B cell (primary cell): ENCODE measurements around the gene PLXNB2. TPM values are rescaled to one million over a fixed set of nuclear protein-coding genes. Genes with fewer than 3 reads are reported as not detected.
A peak's percentile ranks its signal among the peaks of the same experiment; 100 is the strongest.

ENCODE experiments used
- ATAC-seq: fragments of 200-7000 bp; cut with Tn5 transposase; one replicate; pipeline ENCODE4 v1.10.0; 2021; ENCODE audit warnings: low read depth, mild to moderate bottlenecking, moderate number of reproducible peaks, moderate library complexity
- CTCF ChIA-PET: fragments of 350-600 bp; sonication (Branson Sonifier 250); formaldehyde crosslinking; loops from one replicate; lab custom pipeline; 2021; ENCODE audit warnings: antibody characterized with exemption, inconsistent platforms; lab: Charles Lee
- POLR2A ChIA-PET: fragments of 350-600 bp; sonication (Branson Sonifier 250); formaldehyde crosslinking; loops from one replicate; lab custom pipeline; 2021; ENCODE audit warnings: antibody characterized with exemption; lab: Charles Lee
- DNase-seq: peaks from one replicate; pipeline ENCODE4 v3.0.0; 2013
- H2AFZ ChIP-seq: 2 replicates; pipeline ENCODE4 v1.6.1; 2012; ENCODE audit warnings: mild to moderate bottlenecking, low read depth, low read length; ENCODE audit not compliant: insufficient read depth, poor library complexity, severe bottlenecking
- H3K27ac ChIP-seq, 2 donors: 1 replicate in 1 of 2; 2 replicates in 1 of 2; pipeline ENCODE4 v1.5.1; 2012 to 2013; ENCODE audit warnings: low read length in 2 of 2, mild to moderate bottlenecking in 2 of 2, moderate library complexity in 1 of 2
- H3K27me3 ChIP-seq, 4 experiments: fragments of 200-600 bp in 1 of 4; sonication (generic) in 1 of 4; replicated peaks in 1 of 4; 1 replicate in 2 of 4; 2 replicates in 2 of 4; pipeline versions ENCODE4 v1.6.1 to v1.7.0; 2013 to 2016; ENCODE audit warnings: low read length in 3 of 4, mild to moderate bottlenecking in 2 of 4, mixed read lengths in 1 of 4, moderate library complexity in 1 of 4; ENCODE audit not compliant: insufficient read depth in 4 of 4, control insufficient read depth in 3 of 4; ENCODE audit errors: control extremely low read depth in 1 of 4
- H3K36me3 ChIP-seq, 2 experiments: replicated peaks in 1 of 2; 1 replicate in 1 of 2; 2 replicates in 1 of 2; pipeline versions ENCODE4 v1.6.1 to v1.7.1; 2013; ENCODE audit warnings: low read length in 1 of 2; ENCODE audit not compliant: insufficient read depth in 2 of 2, control insufficient read depth in 1 of 2; ENCODE audit errors: control extremely low read depth in 1 of 2, extremely low read depth in 1 of 2
- H3K4me1 ChIP-seq, 2 donors: fragments of 200-600 bp in 1 of 2; sonication (generic) in 1 of 2; 1 replicate in 1 of 2; 2 replicates in 1 of 2; pipeline versions ENCODE4 v1.5.1 to v1.6.1; 2013 to 2017; ENCODE audit warnings: low read length in 2 of 2; ENCODE audit not compliant: control insufficient read depth in 2 of 2, insufficient read depth in 2 of 2
- H3K4me2 ChIP-seq: replicated peaks from 2 replicates; pipeline ENCODE3; 2012; ENCODE audit warnings: mild to moderate bottlenecking, low read depth, low read length; ENCODE audit not compliant: poor library complexity, severe bottlenecking
- H3K4me3 ChIP-seq, 5 experiments: fragments of 200-600 bp in 1 of 5; sonication (generic) in 1 of 5; 1 replicate in 3 of 5; 2 replicates in 2 of 5; pipeline versions ENCODE4 v1.5.1 to v1.7.0; 2011 to 2016; ENCODE audit warnings: low read length in 4 of 5, mild to moderate bottlenecking in 4 of 5, low read depth in 2 of 5, control low read depth in 1 of 5, moderate library complexity in 1 of 5; ENCODE audit not compliant: insufficient read depth in 1 of 5; ENCODE audit errors: control extremely low read depth in 1 of 5, extremely low read depth in 1 of 5
- H3K79me2 ChIP-seq: fragments of 200-600 bp; sonication (generic); one replicate; pipeline ENCODE4 v1.6.0; 2016; ENCODE audit warnings: low read length; ENCODE audit not compliant: control insufficient read depth, insufficient read depth
- H3K9ac ChIP-seq: fragments of 200-600 bp; sonication (generic); 2 replicates; pipeline ENCODE4 v1.6.1; 2017; ENCODE audit warnings: mild to moderate bottlenecking, low read length, moderate library complexity
- H3K9me3 ChIP-seq, 3 donors: one replicate each; pipeline versions ENCODE4 v1.6.1 to v1.7.1; 2013; ENCODE audit warnings: low read length in 2 of 3; ENCODE audit not compliant: control insufficient read depth in 2 of 3, insufficient read depth in 1 of 3; ENCODE audit errors: control extremely low read depth in 1 of 3
- H4K20me1 ChIP-seq: 2 replicates; pipeline ENCODE4 v1.6.0; 2012; ENCODE audit warnings: mild to moderate bottlenecking, low read length; ENCODE audit not compliant: insufficient read depth, control insufficient read depth, poor library complexity, severe bottlenecking
- H3K27ac Mint-ChIP-seq: one replicate; pipeline ENCODE4 v1.8.0; 2021; ENCODE audit warnings: mixed read lengths
- H3K27me3 Mint-ChIP-seq: one replicate; pipeline ENCODE4 v1.8.0; 2021; ENCODE audit warnings: mixed read lengths
- H3K4me1 Mint-ChIP-seq: one replicate; pipeline ENCODE4 v1.8.0; 2021; ENCODE audit warnings: mixed read lengths
- H3K4me3 Mint-ChIP-seq: one replicate; pipeline ENCODE4 v1.8.0; 2021; ENCODE audit warnings: mixed read lengths
- H3K9me3 Mint-ChIP-seq: one replicate; pipeline ENCODE4 v1.8.0; 2022; ENCODE audit warnings: mixed read lengths; ENCODE audit not compliant: insufficient read depth
- EZH2 ChIP-seq: IDR thresholded peaks from 2 replicates; pipeline ENCODE4 v1.6.1; 2012; ENCODE audit warnings: borderline replicate concordance, low read depth, mild to moderate bottlenecking, moderate library complexity, low read length; ENCODE audit not compliant: insufficient read depth, poor library complexity, severe bottlenecking
- WGBS: methylation state at CpG from one replicate; pipeline ENCODE4 v1.1.5; 2013; ENCODE audit warnings: missing lambda C conversion rate; ENCODE audit not compliant: insufficient coverage; 5-methylcytosine and 5-hydroxymethylcytosine counted together
- intact Hi-C: fragments of 100-400 bp; cut with micrococcal nuclease; formaldehyde crosslinking; loops from one replicate; pipeline ENCODE4 v1.10.0; 2022
- polyA plus RNA-seq: library from polyadenylated mRNA; depleted of rRNA; stranded (reverse); fragments of >200 nt; gene quantifications from 2 replicates; pipeline ENCODE4 v1.2.3, GENCODE V29; 2012
- total RNA-seq, 2 donors: library from RNA; stranded (reverse); fragments of 120-200 nt in 1 of 2; gene quantifications; 1 replicate in 1 of 2; 2 replicates in 1 of 2; pipeline versions ENCODE4 v1.2.3 to v1.2.4, GENCODE V29; 2013 to 2022
- TF ChIP-seq, protein P1 (sequence below): fragments of 200-600 bp; IDR thresholded peaks from one replicate; pipeline ENCODE4 v1.8.0; 2022; ENCODE audit warnings: antibody characterized with exemption, mild to moderate bottlenecking

The PLXNB2 gene
- total and polyA plus RNA-seq, 2 donors (not counting 1 experiment from before 2014, with no cell fraction given) = 5.2 to 31.4 TPM

DNA sequence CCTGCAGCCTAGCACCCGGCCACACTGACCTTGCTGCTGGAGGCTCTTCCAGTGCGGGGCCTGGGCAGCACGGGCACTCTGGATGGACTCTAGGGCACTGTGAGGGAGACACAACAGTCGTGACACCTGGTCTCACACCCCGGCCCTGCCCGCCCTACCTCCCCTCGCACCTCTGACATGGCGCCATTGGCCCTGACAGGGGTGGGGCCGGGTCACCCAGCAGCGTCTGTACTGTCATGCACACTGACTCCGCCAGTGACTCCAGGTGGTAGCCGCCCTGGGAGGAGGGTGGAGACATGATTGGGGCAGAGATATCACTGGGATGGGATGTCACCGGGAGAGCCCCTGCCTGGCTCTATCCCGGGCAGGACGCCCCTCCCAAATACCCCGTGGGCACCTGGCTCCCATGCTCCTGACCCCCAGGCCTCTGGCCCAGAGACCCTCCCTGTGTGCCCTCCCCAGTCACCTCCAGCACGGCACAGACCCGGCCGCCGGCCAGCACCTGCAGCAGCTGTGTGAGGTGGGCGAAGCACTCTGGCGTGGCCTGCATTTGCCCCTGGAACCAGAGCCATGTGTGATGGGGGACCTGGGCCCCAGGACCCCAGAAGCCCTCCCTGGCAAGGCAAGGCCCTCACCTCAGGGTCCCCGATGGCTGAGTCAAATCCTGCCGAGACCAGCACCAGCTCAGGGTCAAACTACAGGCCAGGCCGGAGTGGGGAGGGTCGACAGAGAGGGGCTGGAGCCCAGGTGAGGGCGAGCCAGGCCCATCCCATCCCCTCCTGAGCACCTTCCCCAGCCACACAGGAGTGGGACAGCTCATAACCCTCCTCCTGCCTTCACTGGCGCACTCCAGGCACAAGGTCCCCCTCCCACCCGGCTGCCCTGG is 59.0 kb downstream of the PLXNB2 start:
- Mint-ChIP-seq H3K27ac (no peak overlapping the region), H3K4me1 (peaks cover 39% of the 10 kb centered on the region), H3K27me3 (no peaks in the 10 kb centered on the region), H3K4me3 (no peak overlapping the region), H3K9me3 (no peaks in the 10 kb centered on the region)
- POLR2A ChIA-PET = interaction anchor here (0.6 kb wide), 1 partner anchor 59 kb away, joined by 5 read pairs; the partner anchor contains the start of gene PLXNB2
- no peak for ATAC-seq
- Histone ChIP-seq H3K4me3 (no peak overlapping the region), H3K9ac (no peak overlapping the region), H3K4me1 (peaks cover 27 to 61% of the 10 kb centered on the region in 2 donors), H3K79me2 (peaks cover 42% of the 10 kb centered on the region), H3K36me3 (peaks cover 0 to 29% of the 10 kb centered on the region in 2 experiments), H3K4me2 (no peak overlapping the region), H4K20me1 (peaks cover 51% of the 10 kb centered on the region), H2AFZ (no peak overlapping the region), H3K9me3 (no peaks in the 10 kb centered on the region), H3K27ac (no peak overlapping the region), H3K27me3 (no peaks in the 10 kb centered on the region)
- WGBS = 96% methylated on average over 28 of the region's 29 CpGs
- TF ChIP-seq EZH2 = no peak
- TF ChIP-seq, protein P1, sequence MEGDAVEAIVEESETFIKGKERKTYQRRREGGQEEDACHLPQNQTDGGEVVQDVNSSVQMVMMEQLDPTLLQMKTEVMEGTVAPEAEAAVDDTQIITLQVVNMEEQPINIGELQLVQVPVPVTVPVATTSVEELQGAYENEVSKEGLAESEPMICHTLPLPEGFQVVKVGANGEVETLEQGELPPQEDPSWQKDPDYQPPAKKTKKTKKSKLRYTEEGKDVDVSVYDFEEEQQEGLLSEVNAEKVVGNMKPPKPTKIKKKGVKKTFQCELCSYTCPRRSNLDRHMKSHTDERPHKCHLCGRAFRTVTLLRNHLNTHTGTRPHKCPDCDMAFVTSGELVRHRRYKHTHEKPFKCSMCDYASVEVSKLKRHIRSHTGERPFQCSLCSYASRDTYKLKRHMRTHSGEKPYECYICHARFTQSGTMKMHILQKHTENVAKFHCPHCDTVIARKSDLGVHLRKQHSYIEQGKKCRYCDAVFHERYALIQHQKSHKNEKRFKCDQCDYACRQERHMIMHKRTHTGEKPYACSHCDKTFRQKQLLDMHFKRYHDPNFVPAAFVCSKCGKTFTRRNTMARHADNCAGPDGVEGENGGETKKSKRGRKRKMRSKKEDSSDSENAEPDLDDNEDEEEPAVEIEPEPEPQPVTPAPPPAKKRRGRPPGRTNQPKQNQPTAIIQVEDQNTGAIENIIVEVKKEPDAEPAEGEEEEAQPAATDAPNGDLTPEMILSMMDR = no peak
- CTCF ChIA-PET = no interaction called here
- no peak for DNase-seq
- intact Hi-C loops = no loop called here

GRCh38 chr22:50247748-50248147 is 59.7 kb downstream of the PLXNB2 start:
- DNase-seq (peak; percentile 74), ATAC-seq (no peak)
- no peaks in the 10 kb centered on the region for H3K27me3 Mint-ChIP-seq
- POLR2A ChIA-PET = interaction anchor here (0.6 kb wide), 1 partner anchor 60 kb away, joined by 5 read pairs; the partner anchor contains the start of gene PLXNB2
- intact Hi-C loops = no loop called here
- Histone ChIP-seq H3K4me1 (peaks cover 31 to 68% of the 10 kb centered on the region in 2 donors), H3K79me2 (peaks cover 49% of the 10 kb centered on the region), H3K4me3 (no peak overlapping the region), H3K27me3 (no peaks in the 10 kb centered on the region), H4K20me1 (peaks cover 58% of the 10 kb centered on the region), H3K9me3 (no peaks in the 10 kb centered on the region), H3K36me3 (peaks cover 0 to 29% of the 10 kb centered on the region in 2 experiments), H3K4me2 (no peak overlapping the region), H3K27ac (no peak overlapping the region), H3K9ac (no peak overlapping the region), H2AFZ (no peak overlapping the region)
- H3K4me1 Mint-ChIP-seq = peaks cover 41% of the 10 kb centered on the region
- CTCF ChIA-PET = no interaction called here
- peak overlapping the region; percentile 73 for H3K27ac Mint-ChIP-seq
- 67% methylated on average over 16 of the region's 16 CpGs for WGBS
- H3K4me3 Mint-ChIP-seq = peak overlapping the region; percentile 69
- TF ChIP-seq EZH2 = no peak
- TF ChIP-seq, protein P1 = no peak
- no peaks in the 10 kb centered on the region for H3K9me3 Mint-ChIP-seq
